ENCODE data around the gene LDAF1. TPM values are rescaled to one million over a fixed set of nuclear protein-coding genes. Genes with fewer than 3 reads are reported as not detected.

LDAF1 gene
- total and polyA plus RNA-seq, 10 of the 15 experiments (the other 5 are each of a cell fraction or from before 2014, with no cell fraction given): 4.6 to 21.4 (median 6.6) TPM

DNA sequence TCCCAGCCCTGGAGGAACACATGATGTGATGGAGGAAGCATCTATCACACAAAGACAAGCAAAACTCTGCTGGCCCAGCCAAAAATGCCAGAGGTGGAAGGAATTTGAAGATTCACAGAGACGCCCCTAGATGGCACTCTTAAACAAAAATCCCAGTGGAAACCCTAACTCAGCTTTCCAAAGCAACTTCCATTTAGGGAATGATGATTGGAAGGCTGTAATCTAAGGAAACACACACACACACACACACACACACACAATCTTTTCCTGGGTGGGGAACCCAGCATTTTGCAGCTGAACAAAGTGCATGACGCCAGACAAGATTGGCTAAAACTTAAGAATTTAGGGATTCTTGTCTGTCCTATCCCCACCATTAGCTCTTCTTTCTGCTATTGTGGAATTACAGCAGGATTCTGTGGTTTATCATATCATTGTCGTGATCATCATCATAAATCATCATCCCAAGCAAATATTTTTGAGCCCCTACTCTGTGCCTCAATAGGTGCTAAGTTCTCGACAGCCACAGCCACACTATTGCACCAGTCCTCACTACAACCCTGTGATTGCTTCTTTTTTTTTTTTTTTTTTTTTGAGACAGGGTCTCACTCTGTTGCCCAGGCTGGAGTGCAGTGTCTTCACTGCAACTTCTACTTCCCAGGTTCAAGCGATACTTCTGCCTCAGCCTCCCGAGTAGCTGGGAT, 1.6 kb upstream of the LDAF1 start:
- Histone ChIP-seq H4K20me1 (ENCODE audit: control insufficient read depth, insufficient read depth) (no peaks in the 10 kb centered on the region), H3K27me3 (replicated peaks in 1 of 2; ENCODE audit: control insufficient read depth in 2 of 2, insufficient read depth in 2 of 2, low read length in 1 of 2) (no peaks in the 10 kb centered on the region), H3K79me2 (ENCODE audit: control insufficient read depth, insufficient read depth, low read length) (peaks cover 3% of the 10 kb centered on the region), H3K4me1 (ENCODE audit: control insufficient read depth, insufficient read depth, low read length) (peaks cover 9% of the 10 kb centered on the region), H3K27ac (ENCODE audit: control insufficient read depth, insufficient read depth) (no peak overlapping the region), H2AFZ (ENCODE audit: control insufficient read depth, low read depth, low read length) (no peak overlapping the region), H3K4me3 (no peak overlapping the region), H3K4me2 (ENCODE audit: control insufficient read depth, insufficient read depth) (no peak overlapping the region), H3K9me3 (replicated peaks; ENCODE audit: control insufficient read depth, insufficient read depth, low read length) (no peaks in the 10 kb centered on the region), H3K9ac (ENCODE audit: control insufficient read depth, insufficient read depth, low read length) (no peak overlapping the region), H3K36me3 (ENCODE audit: control insufficient read depth in 2 of 2, insufficient read depth in 2 of 2, low read length in 1 of 2) (no peaks in the 10 kb centered on the region; a peak in 1 of 4 replicates)
- BruUV-seq (replicated peaks): no TSS peak
- no peak for ATAC-seq
- in situ Hi-C loops (cut with MboI) (loop anchor here (10.0 kb wide), 1 partner anchor 1168 kb away; no protein-coding TSS in a partner anchor), intact Hi-C loops (cut with micrococcal nuclease; ENCODE audit: unreplicated experiment) (loop anchor here (5.0 kb wide), 1 partner anchor 1165 kb away; no protein-coding TSS in a partner anchor)
- no peak for FAIRE-seq
- TF ChIP-seq EGR1 (IDR thresholded peaks at IDR 0.05; ENCODE audit: borderline replicate concordance in 1 of 2, low read depth in 2 of 2, low read length in 2 of 2): no peak
- TF ChIP-seq CREB1 (IDR thresholded peaks at IDR 0.05; ENCODE audit: low read depth): no peak
- TF ChIP-seq, protein P1, sequence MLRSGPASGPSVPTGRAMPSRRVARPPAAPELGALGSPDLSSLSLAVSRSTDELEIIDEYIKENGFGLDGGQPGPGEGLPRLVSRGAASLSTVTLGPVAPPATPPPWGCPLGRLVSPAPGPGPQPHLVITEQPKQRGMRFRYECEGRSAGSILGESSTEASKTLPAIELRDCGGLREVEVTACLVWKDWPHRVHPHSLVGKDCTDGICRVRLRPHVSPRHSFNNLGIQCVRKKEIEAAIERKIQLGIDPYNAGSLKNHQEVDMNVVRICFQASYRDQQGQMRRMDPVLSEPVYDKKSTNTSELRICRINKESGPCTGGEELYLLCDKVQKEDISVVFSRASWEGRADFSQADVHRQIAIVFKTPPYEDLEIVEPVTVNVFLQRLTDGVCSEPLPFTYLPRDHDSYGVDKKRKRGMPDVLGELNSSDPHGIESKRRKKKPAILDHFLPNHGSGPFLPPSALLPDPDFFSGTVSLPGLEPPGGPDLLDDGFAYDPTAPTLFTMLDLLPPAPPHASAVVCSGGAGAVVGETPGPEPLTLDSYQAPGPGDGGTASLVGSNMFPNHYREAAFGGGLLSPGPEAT (IDR thresholded peaks at IDR 0.05; ENCODE audit: low read depth): 0 out of 2 replicates have a peak, but pooled peaks have one; percentile 25
- TF ChIP-seq, protein P2, sequence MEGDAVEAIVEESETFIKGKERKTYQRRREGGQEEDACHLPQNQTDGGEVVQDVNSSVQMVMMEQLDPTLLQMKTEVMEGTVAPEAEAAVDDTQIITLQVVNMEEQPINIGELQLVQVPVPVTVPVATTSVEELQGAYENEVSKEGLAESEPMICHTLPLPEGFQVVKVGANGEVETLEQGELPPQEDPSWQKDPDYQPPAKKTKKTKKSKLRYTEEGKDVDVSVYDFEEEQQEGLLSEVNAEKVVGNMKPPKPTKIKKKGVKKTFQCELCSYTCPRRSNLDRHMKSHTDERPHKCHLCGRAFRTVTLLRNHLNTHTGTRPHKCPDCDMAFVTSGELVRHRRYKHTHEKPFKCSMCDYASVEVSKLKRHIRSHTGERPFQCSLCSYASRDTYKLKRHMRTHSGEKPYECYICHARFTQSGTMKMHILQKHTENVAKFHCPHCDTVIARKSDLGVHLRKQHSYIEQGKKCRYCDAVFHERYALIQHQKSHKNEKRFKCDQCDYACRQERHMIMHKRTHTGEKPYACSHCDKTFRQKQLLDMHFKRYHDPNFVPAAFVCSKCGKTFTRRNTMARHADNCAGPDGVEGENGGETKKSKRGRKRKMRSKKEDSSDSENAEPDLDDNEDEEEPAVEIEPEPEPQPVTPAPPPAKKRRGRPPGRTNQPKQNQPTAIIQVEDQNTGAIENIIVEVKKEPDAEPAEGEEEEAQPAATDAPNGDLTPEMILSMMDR (IDR thresholded peaks at IDR 0.05 in 2 of 3, conservative IDR thresholded peaks at IDR 0.05 in 1 of 3; ENCODE audit: control insufficient read depth in 2 of 3, extremely low read depth in 1 of 3, insufficient read depth in 1 of 3, low read depth in 3 of 3, low read length in 3 of 3): peak; percentile 57 to 80 (median 63)
- TF ChIP-seq IKZF1 (conservative IDR thresholded peaks at IDR 0.05): peak; percentile 68
- TF ChIP-seq SMC3 (IDR thresholded peaks at IDR 0.05; ENCODE audit: borderline replicate concordance, low read length): peak; percentile 64
- TF ChIP-seq, protein P3, sequence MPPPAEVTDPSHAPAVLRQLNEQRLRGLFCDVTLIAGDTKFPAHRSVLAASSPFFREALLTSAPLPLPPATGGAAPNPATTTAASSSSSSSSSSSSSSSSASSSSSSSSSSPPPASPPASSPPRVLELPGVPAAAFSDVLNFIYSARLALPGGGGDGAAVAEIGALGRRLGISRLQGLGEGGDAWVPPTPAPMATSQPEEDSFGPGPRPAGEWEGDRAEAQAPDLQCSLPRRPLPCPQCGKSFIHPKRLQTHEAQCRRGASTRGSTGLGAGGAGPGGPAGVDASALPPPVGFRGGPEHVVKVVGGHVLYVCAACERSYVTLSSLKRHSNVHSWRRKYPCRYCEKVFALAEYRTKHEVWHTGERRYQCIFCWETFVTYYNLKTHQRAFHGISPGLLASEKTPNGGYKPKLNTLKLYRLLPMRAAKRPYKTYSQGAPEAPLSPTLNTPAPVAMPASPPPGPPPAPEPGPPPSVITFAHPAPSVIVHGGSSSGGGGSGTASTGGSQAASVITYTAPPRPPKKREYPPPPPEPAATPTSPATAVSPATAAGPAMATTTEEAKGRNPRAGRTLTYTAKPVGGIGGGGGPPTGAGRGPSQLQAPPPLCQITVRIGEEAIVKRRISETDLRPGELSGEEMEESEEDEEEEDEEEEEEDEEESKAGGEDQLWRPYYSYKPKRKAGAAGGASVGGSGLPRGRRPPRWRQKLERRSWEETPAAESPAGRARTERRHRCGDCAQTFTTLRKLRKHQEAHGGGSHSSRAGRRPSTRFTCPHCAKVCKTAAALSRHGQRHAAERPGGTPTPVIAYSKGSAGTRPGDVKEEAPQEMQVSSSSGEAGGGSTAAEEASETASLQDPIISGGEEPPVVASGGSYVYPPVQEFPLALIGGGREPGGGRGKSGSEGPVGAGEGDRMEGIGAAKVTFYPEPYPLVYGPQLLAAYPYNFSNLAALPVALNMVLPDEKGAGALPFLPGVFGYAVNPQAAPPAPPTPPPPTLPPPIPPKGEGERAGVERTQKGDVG (CRISPR knock-in tag; IDR thresholded peaks at IDR 0.05): no peak
- TF ChIP-seq RAD21 (IDR thresholded peaks at IDR 0.05; ENCODE audit: insufficient read depth, low read depth, low read length): peak; percentile 78
- no peak for TF ChIP-seq SPI1 (IDR thresholded peaks at IDR 0.05; ENCODE audit: borderline replicate concordance, insufficient read depth, low read depth, low read length)
- TF ChIP-seq NR2F1 (conservative IDR thresholded peaks at IDR 0.05): no peak
- peak; percentile 58 to 64 for TF ChIP-seq IKZF2 (IDR thresholded peaks at IDR 0.05)
- no peak for TF ChIP-seq ZNF384 (IDR thresholded peaks at IDR 0.05; ENCODE audit: borderline replicate concordance, low read depth, low read length)
- ChIA-PET POLR2A (interaction anchor here (0.6 to 1.4 kb wide), 3 partner anchors 13 to 391 kb away, joined by 3 to 5 read pairs (median 3); no protein-coding TSS in a partner anchor), CTCF (interaction anchor here (0.5 to 7.2 kb wide), 25 partner anchors 12 to 1521 kb away, joined by 3 to 90 read pairs (median 3); no protein-coding TSS in a partner anchor), RAD21 (ENCODE audit: unreplicated experiment) (interaction anchor here (0.6 to 3.9 kb wide), 9 partner anchors 13 to 1215 kb away, joined by 3 to 45 read pairs (median 5); no protein-coding TSS in a partner anchor), SMC1A (ENCODE audit: uncharacterized antibody, unreplicated experiment) (interaction anchor here (1.0 to 4.7 kb wide), 6 partner anchors 30 to 404 kb away, joined by 3 to 56 read pairs (median 8); no protein-coding TSS in a partner anchor)
- no peak for DNase-seq (ENCODE audit: low read depth, low spot score)
- WGBS (ENCODE audit: insufficient coverage, insufficient replicate concordance, low lambda C conversion rate, missing lambda C conversion rate): 64% methylated on average over 6 of the region's 6 CpGs
